NCI-H524 treated with DMSO at 0.1 percent for 48 hours (cell line): ENCODE measurements around the gene ZNF385B.
"Not testable (repeated sequence)": the region's sequence is repeated elsewhere in the genome, so short reads cannot be mapped to it uniquely, and the experiment has no call there.

ENCODE experiments used
- DNase-seq: peaks from one replicate; lab custom pipeline; 2025; lab: John Stamatoyannopoulos, UW

ZNF385B gene

DNA sequence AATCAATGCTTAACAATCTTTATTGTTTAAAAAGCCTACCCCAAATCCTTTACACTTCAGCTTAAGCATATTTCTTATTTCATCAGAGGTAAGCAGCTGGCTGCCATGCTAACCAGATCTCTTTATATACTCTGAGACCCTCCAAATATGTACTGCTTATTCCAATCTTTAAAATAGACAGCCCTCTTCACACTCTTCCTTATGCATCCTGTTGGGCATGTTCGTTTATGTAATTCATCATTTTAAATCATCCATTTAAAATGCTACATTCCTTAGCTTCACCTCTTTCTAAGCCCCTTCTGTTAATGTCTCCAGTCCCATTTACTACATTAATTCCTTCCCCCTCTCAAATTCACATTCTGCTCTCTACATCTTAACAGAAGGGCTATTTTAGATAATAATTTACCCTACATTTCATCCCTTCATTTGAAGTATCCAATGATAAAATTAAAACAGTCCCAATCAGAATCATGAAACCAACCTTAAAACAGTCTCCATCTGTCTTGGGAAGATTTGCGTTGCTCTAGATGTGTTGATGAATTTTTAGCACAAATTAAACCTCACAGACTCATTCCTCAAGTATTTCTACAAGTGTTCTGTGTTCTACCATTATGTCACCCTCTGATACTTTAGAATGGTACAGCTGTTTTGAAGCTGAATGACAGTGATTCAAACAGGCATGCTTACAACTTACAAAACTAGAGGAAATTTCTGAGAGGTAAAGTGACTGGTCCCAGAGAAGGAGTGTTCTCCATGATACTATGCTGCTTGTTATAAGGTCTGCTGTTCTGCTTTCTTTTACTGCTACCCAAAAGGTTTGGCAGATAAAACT, 59.1 kb downstream of the ZNF385B start:
- no peak for DNase-seq

DNA sequence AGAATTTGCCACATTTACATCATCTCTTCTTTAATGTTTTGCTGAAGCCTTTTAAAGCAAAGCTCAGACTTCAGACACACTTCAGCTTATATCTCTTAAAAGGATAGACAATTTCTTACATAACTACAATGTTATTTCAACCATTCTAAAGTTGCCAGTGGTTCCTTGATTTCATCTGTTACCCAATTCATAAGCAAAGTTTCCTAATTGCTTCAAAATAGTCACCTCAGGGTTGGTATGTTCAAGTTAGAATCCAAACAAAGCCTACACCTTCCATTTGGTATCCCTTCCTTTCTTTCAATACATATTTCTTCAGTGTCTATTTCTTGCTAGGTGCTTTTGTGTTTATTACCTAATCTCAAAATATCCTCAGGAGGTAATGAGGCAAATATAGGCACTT, 60.6 kb downstream of the ZNF385B start:
- no peak for DNase-seq

DNA sequence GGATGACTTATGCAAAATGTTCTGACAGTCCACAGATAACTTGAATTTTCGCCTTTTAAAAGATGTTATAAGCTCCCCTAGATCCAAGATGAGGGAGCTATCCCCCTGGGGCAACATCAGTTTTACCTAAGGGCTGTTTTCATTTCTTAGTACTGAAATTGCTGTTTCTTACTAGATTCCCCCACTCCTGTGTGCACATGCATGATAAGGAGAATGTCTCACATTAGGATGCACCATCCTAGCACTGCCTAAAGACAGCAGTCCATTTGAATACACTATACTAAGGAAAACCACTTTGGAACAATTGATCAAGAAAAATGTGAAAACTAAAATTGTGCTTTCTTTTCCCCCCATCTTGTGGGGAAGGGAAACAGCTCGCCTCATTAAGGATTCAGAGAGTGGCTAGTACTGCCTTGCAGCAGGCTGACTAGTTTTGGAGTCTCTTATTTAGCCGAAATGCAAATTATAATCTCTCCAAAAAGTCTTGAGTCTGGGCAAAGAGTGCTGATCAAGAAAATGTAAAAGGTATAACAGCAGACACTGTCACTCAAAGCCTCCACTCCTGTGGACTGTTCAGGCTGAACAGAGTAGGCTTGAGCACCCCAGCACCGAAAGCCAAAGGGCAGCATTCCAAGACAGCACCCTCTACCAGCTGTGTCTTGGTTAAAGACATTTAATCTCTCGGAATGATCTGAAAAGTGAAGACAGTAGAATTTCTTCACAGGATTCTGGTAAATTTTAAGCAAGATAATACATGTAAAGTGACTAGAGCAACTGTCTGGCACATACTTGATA, 65.0 kb downstream of the ZNF385B start:
- no peak for DNase-seq

DNA sequence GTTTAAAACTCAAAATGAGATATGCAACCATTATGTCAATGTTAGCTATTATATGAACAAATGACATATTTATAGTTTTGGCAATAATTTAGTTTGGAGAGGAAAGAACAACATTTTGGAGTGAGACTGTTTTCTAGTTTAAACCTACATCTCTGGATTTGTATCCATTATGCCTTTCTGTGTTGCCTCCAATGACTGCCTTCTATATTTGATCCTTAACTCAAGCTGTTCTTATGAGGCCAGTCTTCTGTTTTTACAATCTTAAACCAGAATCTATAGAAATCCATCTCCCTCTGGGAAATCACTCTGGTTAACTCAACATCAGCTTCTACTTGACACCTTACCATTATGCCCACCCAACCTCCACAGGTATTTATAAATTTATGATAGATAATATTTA, 67.5 kb downstream of the ZNF385B start:
- no peak for DNase-seq

DNA sequence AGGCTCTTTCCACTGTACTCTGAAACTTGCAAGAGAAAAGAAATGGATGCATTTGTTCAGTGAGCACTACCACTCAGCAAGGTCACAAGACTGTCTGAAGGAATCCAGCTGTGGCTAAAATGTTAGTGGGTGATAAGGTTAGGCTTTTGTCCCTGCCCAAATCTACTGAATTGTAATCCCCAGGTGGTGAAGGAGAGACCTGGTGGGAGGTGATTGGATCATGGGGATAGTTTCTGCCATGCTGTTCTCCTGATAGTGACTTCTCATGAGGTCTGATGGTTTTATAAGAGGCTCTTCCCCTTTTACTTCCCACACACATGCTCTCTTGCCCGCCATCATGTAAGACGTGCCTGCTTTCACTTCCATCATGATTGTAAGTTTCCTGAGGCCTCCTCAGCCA, 68.2 kb downstream of the ZNF385B start:
- no peak for DNase-seq

DNA sequence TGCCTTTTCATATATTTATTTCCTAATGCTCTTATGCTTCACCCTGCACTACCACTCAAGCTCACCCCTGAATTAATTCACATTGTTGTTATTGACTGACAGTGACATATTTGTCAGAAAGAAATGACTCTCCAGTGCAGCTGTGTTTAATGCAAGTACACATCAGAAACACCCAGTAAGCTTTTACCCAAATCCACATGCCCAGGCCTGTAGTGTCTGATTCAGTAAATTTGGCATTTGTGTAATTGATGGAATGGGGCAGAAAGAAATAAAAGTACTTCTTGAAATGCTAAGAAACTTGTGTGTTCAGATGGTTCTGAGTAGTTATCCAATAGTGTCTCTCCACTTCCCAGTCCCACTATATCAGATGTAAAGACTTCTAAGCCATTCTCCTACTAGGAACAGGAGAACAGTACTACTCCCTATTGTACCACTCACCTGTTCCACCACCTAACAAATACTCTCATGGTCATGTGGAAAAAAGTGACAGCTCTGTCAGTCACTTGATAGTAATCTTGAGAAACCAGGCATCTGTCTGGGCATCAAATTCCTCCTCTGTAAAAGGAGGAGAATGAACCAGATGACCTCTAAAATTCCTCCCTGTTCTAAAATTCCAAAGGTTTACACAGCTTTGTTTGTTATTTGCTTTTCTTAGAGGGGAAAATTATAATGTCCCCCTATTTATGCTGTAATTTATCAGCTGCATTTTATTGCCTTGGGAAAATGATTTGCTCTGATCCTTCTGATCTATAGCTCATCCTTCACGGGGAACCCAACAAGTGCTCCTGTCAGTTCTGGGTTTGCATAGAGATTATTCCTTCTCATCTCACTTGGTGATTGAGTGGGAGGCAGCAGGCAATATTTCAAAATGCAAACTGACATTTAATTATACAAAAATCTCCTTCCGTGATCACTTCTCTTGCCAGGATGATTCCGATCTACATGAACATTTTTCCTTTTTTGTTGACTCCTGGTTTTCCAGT, 70.9 kb downstream of the ZNF385B start:
- DNase-seq, result no peak

DNA sequence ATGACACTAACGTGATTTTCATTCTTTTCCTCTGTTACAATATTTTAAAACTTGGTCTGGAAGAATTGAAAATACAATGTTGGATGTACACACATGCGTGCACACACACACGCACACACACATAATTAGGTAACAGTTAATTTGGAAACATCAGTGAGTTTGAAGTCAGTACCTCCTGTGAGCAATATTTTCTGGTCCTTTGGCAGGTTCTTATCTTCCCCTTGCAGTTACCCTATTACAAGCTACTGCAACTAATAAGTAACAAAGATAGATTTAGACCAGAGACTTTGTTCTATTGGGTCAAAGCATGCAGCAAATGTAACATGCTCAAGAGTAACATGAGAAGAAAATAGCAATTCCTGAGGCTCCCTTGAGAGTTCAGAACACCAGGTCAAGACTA, 73.3 kb downstream of the ZNF385B start:
- no peak for DNase-seq

DNA sequence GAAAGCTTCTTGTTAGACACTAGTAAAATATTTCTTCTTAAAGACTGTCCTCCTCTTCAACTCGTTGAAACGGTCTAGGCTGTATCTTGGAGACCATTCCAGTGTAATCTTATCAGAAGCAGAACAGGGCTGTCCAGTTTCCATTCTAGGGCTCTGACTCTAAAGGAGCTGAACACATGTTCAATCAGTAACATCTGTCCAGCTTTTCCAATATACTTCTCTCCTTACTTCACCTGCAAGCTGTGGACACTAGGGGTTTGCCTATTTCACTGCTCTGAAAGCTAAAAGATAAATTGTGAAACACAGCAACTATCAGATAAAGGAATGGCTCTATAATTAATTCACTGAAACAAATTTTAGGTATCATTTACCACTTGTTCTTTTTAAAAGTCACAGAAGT, 73.8 kb downstream of the ZNF385B start:
- DNase-seq, result no peak

DNA sequence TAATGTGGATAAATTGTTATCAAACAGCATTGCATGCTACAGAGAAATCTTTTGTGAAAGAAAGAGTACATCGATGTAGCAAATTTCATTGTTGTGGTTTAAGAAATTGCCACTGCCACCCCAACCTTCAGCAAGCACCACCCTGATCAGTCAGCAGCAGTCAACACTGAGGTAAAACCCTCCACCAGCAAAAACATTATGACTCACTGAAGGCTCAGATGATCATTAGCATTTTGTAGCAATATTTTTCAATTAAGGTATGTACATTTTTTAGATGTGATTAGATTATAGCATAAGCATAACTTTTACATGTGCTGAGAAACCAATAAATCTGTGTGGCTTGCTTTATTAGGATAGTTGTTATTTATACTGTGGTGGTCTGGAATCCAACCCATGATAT, 75.5 kb downstream of the ZNF385B start:
- DNase-seq, result no peak

DNA sequence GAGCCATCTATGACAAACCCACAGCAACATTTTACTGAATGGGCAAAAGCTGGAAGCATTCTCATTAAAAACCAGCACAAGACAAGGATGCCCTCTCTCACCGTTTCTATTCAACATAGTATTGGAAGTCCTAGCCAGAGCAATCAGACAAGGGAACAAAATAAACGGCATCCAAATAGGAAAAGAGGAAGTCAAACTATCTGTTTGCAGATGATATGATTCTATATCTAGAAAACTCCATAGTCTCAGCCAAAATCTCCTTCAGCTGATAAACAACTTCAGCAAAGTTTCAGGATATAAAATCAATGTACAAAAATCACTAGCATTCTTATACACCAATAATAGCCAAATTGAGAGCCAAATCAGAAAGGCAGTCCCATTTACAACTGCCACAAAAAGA, 79.1 kb downstream of the ZNF385B start:
- DNase-seq, result not testable (repeated sequence)

DNA sequence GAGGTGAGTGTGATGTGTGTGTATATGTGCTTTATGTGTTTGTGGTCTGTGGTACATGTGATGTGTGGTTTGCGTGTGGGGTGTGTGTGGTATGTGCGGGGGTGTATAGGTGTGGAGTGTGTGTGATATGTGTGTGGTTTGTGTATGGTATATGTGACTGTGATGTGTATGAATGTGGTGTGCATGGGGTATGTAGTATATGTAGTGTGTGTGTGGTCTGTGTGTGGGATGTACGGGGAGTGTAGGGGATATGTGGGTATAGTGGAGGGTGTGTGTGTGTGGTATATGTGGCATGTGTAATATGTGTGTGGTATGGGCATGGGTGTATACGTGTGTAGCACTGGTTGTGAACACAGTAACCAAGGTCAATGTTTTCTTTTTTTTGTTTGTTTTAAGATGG, 87.4 kb downstream of the ZNF385B start:
- DNase-seq, result no peak

DNA sequence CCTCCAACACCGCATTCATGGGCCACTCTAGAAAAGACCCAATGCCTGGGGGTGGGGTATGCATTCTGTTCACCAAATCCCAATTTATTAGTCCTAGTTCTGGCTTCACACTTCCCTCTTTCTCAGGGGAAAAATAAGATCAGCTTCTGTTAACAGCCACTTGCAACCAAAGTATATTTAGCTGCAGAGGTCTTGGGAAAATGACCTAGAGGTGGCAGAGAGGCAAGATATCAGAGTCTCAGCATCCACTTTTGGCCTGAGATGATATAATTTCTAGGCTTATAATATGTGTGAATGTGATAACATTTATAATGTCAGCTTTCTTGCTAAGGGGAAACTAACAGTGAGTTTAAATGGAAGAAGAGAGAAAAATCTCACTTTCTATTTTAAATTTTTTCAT, 89.1 kb downstream of the ZNF385B start:
- DNase-seq, result no peak

DNA sequence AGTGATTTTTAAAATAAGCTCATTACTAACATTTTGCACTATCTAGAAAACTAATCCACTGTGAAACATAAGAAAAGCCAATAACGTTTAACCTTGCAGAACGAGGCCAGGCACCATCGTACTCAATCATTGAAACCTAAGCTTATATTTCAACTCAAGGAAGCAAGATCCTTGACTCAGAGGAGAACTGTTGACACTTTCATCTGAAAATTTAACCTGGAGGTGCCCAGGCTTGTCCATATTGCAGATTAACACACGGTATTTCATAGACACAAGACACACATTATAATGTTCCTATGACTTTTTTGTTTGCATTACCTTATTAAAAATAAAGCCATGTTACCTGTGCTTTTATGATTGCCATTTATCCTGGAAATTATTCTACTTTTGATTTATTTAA, 89.6 kb downstream of the ZNF385B start:
- no peak for DNase-seq

DNA sequence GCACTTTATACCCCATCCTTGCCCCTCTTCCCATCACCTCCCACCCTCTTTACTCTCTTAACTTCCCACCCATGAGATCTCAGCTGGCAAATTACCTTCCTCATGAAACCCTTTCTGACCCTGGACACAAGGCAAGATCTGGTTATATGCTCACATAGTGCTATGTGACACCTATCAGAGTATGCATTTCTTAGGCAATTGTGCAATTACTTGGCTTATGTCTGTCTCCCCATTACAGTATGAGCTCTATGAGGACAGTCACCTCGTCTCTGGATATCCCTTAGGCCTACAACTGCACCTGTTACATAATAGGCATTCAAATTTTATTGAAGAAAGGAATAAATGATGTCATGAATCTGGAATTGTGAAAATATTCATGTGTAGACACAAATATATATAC, 91.4 kb downstream of the ZNF385B start:
- DNase-seq, result no peak

DNA sequence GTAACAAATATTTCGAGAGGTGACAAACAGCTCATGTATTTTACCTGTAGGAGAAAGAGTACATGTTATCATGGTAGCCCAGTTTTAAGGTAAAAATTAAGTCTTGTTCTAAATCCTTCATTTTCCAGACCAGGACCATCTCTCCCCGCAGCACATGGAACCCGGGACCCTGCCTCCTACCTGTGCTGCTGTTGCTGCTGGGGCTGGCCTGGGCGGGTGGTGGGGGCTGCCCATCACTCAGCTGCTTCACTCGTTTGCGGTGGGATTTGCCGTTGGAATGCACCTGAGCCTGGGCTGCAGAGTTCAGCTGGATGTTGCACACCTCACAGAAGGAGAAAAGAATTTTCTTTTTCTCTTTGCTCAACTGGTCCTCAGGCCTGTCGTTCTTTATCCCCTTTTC, 92.1 kb downstream of the ZNF385B start:
- no peak for DNase-seq

DNA sequence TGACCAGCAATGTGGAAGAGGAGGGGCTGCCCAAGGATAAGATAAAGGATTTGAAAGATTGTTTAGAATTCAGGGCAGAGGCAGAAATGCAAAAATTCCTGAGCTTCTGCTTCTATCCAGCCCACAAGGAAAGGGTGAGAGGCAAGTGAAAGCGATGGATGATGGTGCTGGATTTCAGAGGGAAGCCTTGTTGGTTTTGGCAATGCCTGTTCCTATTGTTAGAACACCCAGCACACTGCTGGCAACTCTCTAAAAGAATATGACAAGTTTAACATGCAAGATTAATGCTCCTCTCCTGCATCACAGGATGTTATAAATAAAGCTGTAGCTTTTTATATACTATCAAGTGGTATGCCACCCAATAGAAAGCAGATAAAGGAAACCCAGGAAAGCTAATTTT, 92.6 kb downstream of the ZNF385B start:
- no peak for DNase-seq

DNA sequence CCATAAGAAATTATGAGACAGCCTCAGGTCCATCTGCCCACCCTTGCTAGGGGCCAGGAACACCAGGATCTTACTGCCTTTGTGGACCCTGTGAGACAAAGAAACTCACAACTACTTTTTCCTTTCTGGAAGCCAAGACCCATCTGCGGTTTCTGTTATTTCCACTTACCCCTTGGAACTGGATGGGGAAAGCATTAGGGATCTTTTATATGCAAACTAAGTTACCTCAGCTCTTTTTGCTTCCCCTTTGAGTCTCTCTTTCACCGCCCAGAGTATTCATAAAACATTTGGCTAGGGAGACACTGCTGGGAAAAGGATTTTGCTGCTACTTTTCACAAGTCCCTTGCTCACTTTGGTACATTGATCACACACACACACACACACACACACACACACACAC, 95.7 kb downstream of the ZNF385B start:
- DNase-seq, result no peak

DNA sequence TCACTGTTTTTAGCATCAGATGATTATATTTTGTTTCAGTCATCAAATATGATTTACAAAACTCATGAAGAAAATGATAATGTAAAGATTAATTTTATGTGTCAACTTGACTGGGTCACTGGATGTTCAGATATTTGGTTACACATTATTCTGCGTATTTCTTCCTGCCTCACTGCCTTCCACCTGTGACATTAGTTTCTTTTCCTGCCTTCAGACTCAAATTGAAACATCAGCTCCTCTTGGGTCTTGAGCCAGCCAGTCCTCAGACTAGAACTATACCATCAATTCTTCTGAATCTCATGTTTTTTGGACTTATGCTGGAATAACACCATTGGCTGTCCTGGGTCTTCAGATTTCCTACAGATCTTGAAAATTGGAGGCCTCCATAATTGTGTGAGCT, 96.7 kb downstream of the ZNF385B start:
- no peak for DNase-seq

DNA sequence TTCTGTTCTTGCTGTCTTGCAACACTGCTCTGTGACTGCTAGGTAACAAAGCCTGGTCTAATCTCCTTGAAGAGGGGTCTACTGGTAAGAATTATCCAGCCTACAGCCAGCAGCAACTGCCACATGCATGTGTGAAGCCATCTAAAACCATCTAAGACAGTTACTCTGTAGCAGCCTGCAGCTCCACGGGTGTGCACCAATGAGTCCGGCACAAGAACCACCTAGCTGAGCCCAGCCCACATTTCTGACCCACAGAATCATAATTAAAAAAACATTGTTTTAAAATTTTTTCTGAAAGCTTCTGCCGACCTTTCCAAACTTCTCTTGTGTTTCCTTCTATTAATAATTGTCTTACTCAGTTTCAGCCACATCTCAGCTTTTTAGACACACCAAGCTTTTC, 102.8 kb downstream of the ZNF385B start:
- no peak for DNase-seq

DNA sequence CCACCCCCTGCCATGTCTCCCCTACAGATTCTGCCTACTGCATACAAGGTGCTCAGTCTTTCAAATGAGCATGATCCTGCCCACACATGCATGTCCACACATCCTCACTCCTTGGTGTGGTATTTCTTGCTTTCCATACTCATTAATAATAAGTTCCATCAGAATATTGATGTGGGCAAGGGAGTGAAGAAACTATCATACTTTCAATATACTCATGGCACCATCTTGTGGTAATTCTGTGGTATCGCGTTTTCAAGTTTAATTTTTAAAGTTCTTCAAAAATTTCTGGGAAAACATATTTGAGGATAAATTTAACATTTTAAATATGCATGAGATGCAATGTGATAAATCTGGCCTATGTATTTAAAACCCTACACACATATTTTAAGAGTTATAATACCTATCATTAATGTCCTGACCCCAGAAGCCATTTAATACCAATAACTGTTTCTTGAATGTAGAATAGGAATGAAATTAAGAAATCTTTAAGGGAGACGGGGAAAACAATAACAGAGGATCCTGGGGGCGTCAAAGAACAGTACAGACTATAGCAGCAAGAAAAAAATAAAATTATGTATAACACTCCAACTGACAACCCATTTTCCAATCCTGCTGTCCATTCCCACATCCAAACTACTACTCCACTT, 110.1 kb downstream of the ZNF385B start:
- no peak for DNase-seq

DNA sequence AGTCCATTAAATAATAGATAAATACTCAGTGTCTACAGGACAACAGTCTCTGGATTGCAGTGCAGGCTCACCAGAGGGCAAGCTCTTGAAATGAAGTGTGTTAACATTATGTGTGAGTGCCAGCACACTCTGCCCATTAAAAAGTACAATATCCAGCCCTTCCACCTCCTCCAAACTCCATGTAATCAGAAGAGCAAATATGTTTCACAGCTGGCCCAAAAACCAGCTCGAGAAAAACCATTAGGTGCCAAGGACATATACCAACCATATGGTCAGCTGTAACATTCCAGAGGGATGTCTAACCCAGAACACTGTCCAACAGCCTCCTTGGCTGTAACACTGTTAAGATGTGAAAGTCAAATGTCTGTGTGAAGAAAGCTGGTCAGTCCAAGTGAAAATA, 112.2 kb downstream of the ZNF385B start:
- no peak for DNase-seq

DNA sequence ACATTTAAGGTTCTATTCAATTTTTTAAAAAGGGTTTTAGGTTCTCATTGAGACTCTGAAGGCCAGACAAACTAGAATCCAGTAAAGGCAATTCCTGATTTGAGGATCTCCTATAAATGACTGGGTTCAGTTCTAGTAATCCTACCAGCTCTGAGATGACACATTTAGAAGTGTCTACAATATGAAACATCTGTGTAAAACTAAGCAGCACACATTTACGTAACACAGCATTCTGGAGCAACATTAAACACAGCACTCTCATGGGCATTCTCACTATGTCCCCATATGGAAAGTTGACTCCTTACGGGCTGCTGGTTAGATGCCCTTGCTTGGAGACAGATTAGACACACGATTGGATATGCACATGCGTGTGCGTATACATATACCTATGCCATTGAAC, 114.4 kb downstream of the ZNF385B start:
- no peak for DNase-seq
